DOHH2 (cell line): Measurements from ENCODE around the gene LAMA2.

Experiments used
- H3F3A ChIP-seq: fragments of 200-600 bp; sonication (generic), shearing (Covaris generic); 2 replicates; pipeline ENCODE4 v1.6.0; 2016; ENCODE audit warnings: antibody characterized with exemption, mild to moderate bottlenecking; ENCODE audit not compliant: control insufficient read depth, insufficient read depth
- H3K27ac ChIP-seq: fragments of 200-600 bp; sonication (generic); 2 replicates; pipeline ENCODE4 v1.5.1; 2014; ENCODE audit warnings: low read depth, mild to moderate bottlenecking, low read length, moderate library complexity
- H3K27me3 ChIP-seq: fragments of 200-600 bp; sonication (generic); 2 replicates; pipeline ENCODE4 v1.6.1; 2014; ENCODE audit warnings: mild to moderate bottlenecking, low read length, mixed read lengths; ENCODE audit not compliant: control insufficient read depth
- H3K36me3 ChIP-seq: fragments of 200-600 bp; sonication (generic); 2 replicates; pipeline ENCODE4 v1.6.1; 2014; ENCODE audit warnings: mild to moderate bottlenecking, low read length, moderate library complexity, mixed read lengths; ENCODE audit not compliant: control insufficient read depth
- H3K4me1 ChIP-seq: fragments of 200-600 bp; sonication (generic); 2 replicates; pipeline ENCODE4 v1.6.1; 2014; ENCODE audit warnings: mild to moderate bottlenecking, low read length, mixed read lengths; ENCODE audit not compliant: control insufficient read depth
- H3K4me2 ChIP-seq: fragments of 200-600 bp; sonication (generic); 2 replicates; pipeline ENCODE4 v1.6.0; 2014; ENCODE audit warnings: mild to moderate bottlenecking, low read length, moderate library complexity
- H3K4me3 ChIP-seq: fragments of 200-600 bp; sonication (generic); 2 replicates; pipeline ENCODE4 v1.5.1; 2014; ENCODE audit warnings: mild to moderate bottlenecking, low read length, mixed read lengths
- H3K79me2 ChIP-seq: fragments of 200-600 bp; sonication (generic); 2 replicates; pipeline ENCODE4 v1.6.1; 2014; ENCODE audit warnings: mild to moderate bottlenecking, low read length, mixed read lengths; ENCODE audit not compliant: control insufficient read depth
- H3K9me2 ChIP-seq: fragments of 200-600 bp; sonication (generic); replicated peaks from 2 replicates; pipeline ENCODE4 v1.6.1; 2014; ENCODE audit warnings: mild to moderate bottlenecking, low read length, mixed read lengths; ENCODE audit not compliant: control insufficient read depth
- H3K9me3 ChIP-seq: fragments of 200-600 bp; sonication (generic); 2 replicates; pipeline ENCODE4 v1.6.1; 2014; ENCODE audit warnings: antibody characterized with exemption, low read length, mixed read lengths; ENCODE audit not compliant: control insufficient read depth, insufficient read depth
- H4K20me1 ChIP-seq: fragments of 200-600 bp; sonication (generic); 2 replicates; pipeline ENCODE4 v1.6.0; 2014; ENCODE audit warnings: low read depth, mild to moderate bottlenecking, antibody characterized with exemption, low read length, moderate library complexity; ENCODE audit not compliant: control insufficient read depth, insufficient read depth
- CTCF ChIP-seq: fragments of 200-600 bp; sonication (generic); IDR thresholded peaks from one replicate; pipeline ENCODE4 v1.5.1; 2014; ENCODE audit warnings: antibody characterized with exemption, mild to moderate bottlenecking, low read depth, low read length; ENCODE audit not compliant: poor library complexity, severe bottlenecking
- EZH2phosphoT487 ChIP-seq: fragments of 200-600 bp; sonication (generic); IDR thresholded peaks from 2 replicates; pipeline ENCODE4 v1.6.1; 2017; ENCODE audit warnings: borderline replicate concordance, mild to moderate bottlenecking, antibody characterized with exemption, low read length, moderate library complexity, mixed read lengths

LAMA2 gene

GRCh38 chr6:129353067-129353466, 470.1 kb downstream of the LAMA2 start:
- no peak overlapping the region for H3K27ac ChIP-seq
- no peaks in the 10 kb centered on the region for H4K20me1 ChIP-seq
- no peaks in the 10 kb centered on the region for H3K36me3 ChIP-seq
- 0 out of 2 replicates have a peak, but pooled peaks cover 3% of the 10 kb centered on the region for H3K27me3 ChIP-seq
- H3K4me3 ChIP-seq = no peak overlapping the region
- no peak overlapping the region for H3K4me2 ChIP-seq
- H3K9me3 ChIP-seq = no peaks in the 10 kb centered on the region
- TF ChIP-seq CTCF = no peak
- no peak for TF ChIP-seq EZH2phosphoT487
- H3K4me1 ChIP-seq = no peaks in the 10 kb centered on the region
- no peaks in the 10 kb centered on the region for H3K79me2 ChIP-seq
- no peaks in the 10 kb centered on the region for H3K9me2 ChIP-seq
- H3F3A ChIP-seq = no peaks in the 10 kb centered on the region

- H3K36me3 ChIP-seq = no peaks in the 10 kb centered on the region
- no peak overlapping the region for H3K4me2 ChIP-seq
- no peaks in the 10 kb centered on the region for H3F3A ChIP-seq
- no peak overlapping the region for H3K27ac ChIP-seq
- no peaks in the 10 kb centered on the region for H3K9me3 ChIP-seq
- no peaks in the 10 kb centered on the region for H4K20me1 ChIP-seq
- H3K9me2 ChIP-seq = no peaks in the 10 kb centered on the region
- TF ChIP-seq EZH2phosphoT487 (no peak), CTCF (no peak)
- H3K4me1 ChIP-seq = no peaks in the 10 kb centered on the region
- 0 out of 2 replicates have a peak, but pooled peaks cover 3% of the 10 kb centered on the region for H3K27me3 ChIP-seq
- H3K79me2 ChIP-seq = no peaks in the 10 kb centered on the region
- no peak overlapping the region for H3K4me3 ChIP-seq
These were observed 473.2 kb downstream of the LAMA2 start for GRCh38 chr6:129356129-129356528.

- no peaks in the 10 kb centered on the region for H3K36me3 ChIP-seq
- H3K4me2 ChIP-seq = no peak overlapping the region
- H3F3A ChIP-seq = no peaks in the 10 kb centered on the region
- H4K20me1 ChIP-seq = no peaks in the 10 kb centered on the region
- 0 out of 2 replicates have a peak, but pooled peaks cover 3% of the 10 kb centered on the region for H3K27me3 ChIP-seq
- no peaks in the 10 kb centered on the region for H3K79me2 ChIP-seq
- no peak overlapping the region for H3K4me3 ChIP-seq
- no peaks in the 10 kb centered on the region for H3K9me2 ChIP-seq
- no peak overlapping the region for H3K27ac ChIP-seq
- H3K9me3 ChIP-seq = no peaks in the 10 kb centered on the region
- TF ChIP-seq EZH2phosphoT487 = no peak
- no peaks in the 10 kb centered on the region for H3K4me1 ChIP-seq
These were observed 477.1 kb downstream of the LAMA2 start for GRCh38 chr6:129359811-129360681.

GRCh38 chr6:129360682-129360955, 477.7 kb downstream of the LAMA2 start:
- Histone ChIP-seq H3K36me3 (no peaks in the 10 kb centered on the region), H3F3A (no peaks in the 10 kb centered on the region), H3K4me2 (no peak overlapping the region), H3K9me2 (no peaks in the 10 kb centered on the region), H3K9me3 (no peaks in the 10 kb centered on the region), H3K4me1 (no peaks in the 10 kb centered on the region), H4K20me1 (no peaks in the 10 kb centered on the region), H3K79me2 (no peaks in the 10 kb centered on the region), H3K27me3 (0 out of 2 replicates have a peak, but pooled peaks cover 3% of the 10 kb centered on the region), H3K27ac (no peak overlapping the region), H3K4me3 (no peak overlapping the region)
- TF ChIP-seq EZH2phosphoT487 = no peak
- TF ChIP-seq CTCF = no peak
